Large intestine (tissue), 3 donors: ENCODE data around the gene KRTAP2-2. TPM values are rescaled to one million over a fixed set of nuclear protein-coding genes. Genes with fewer than 3 reads are reported as not detected.
"Not testable (repeated sequence)": the region's sequence is repeated elsewhere in the genome, so short reads cannot be mapped to it uniquely, and the experiment has no call there.

Source experiments
- DNase-seq, 2 donors: peaks; one replicate each; pipeline versions ENCODE4 v3.0.0 to v3.0.0-alpha.2; 2013
- H3K27ac ChIP-seq: one replicate; pipeline ENCODE4 v1.5.1; 2013; ENCODE audit warnings: low read length
- H3K27me3 ChIP-seq: 2 replicates; pipeline ENCODE4 v1.6.1; 2013; ENCODE audit warnings: low read length; ENCODE audit not compliant: control insufficient read depth, insufficient read depth
- H3K36me3 ChIP-seq: 2 replicates; pipeline ENCODE4 v1.6.1; 2013; ENCODE audit warnings: low read length; ENCODE audit not compliant: control insufficient read depth, insufficient read depth
- H3K4me1 ChIP-seq: one replicate; pipeline ENCODE4 v1.6.1; 2013; ENCODE audit warnings: low read length; ENCODE audit not compliant: control insufficient read depth, insufficient read depth
- H3K4me3 ChIP-seq: one replicate; pipeline ENCODE4 v1.5.1; 2013; ENCODE audit warnings: low read length
- H3K9me3 ChIP-seq: one replicate; pipeline ENCODE4 v1.6.1; 2013; ENCODE audit warnings: mild to moderate bottlenecking, low read depth, low read length, moderate library complexity; ENCODE audit not compliant: control insufficient read depth
- WGBS: methylation state at CpG from one replicate; pipeline ENCODE4 v1.1.5; 2013; ENCODE audit warnings: low lambda C conversion rate; ENCODE audit not compliant: insufficient coverage; 5-methylcytosine and 5-hydroxymethylcytosine counted together
- polyA plus RNA-seq: library from polyadenylated mRNA; unstranded; fragments of 120-200 nt; gene quantifications from one replicate; pipeline ENCODE4 v1.2.1, GENCODE V29; 2013

KRTAP2-2 gene
- polyA plus RNA-seq, 1 donor = not detected

- not testable (repeated sequence) for H3K27me3 ChIP-seq, H3K4me1 ChIP-seq, H3K27ac ChIP-seq, H3K36me3 ChIP-seq, H3K9me3 ChIP-seq, H3K4me3 ChIP-seq, DNase-seq
- WGBS = no CpG with 5 or more reads among the region's 14 CpGs
Observed at GRCh38 chr17:41084100-41084856, 29.2 kb upstream of the KRTAP2-2 start, which contains the start of gene KRTAP4-7. TSS of gene KRTAP4-7 (plus strand) at chr17:41084150. CDS start at chr17:41084207, 57 bp downstream.

- H3K4me3 ChIP-seq, H3K9me3 ChIP-seq, H3K36me3 ChIP-seq, DNase-seq, H3K4me1 ChIP-seq, H3K27ac ChIP-seq, H3K27me3 ChIP-seq: not testable (repeated sequence)
- no CpG with 5 or more reads among the region's 2 CpGs for WGBS
Observed at GRCh38 chr17:41083427-41083826, 28.4 kb upstream of the KRTAP2-2 start.

GRCh38 chr17:41082626-41083025, 27.6 kb upstream of the KRTAP2-2 start:
- Histone ChIP-seq H3K27me3 (no peaks in the 10 kb centered on the region), H3K4me1 (no peaks in the 10 kb centered on the region), H3K9me3 (no peaks in the 10 kb centered on the region), H3K36me3 (no peaks in the 10 kb centered on the region), H3K27ac (no peak overlapping the region), H3K4me3 (no peak overlapping the region)
- no peak for DNase-seq
- WGBS = 60% methylated on average over 3 of the region's 4 CpGs

GRCh38 chr17:41076788-41077187, 21.8 kb upstream of the KRTAP2-2 start:
- Histone ChIP-seq H3K4me3 (no peak overlapping the region), H3K27me3 (peaks cover 4% of the 10 kb centered on the region), H3K4me1 (no peaks in the 10 kb centered on the region), H3K36me3 (no peaks in the 10 kb centered on the region), H3K27ac (no peak overlapping the region), H3K9me3 (no peaks in the 10 kb centered on the region)
- no peak for DNase-seq

- no CpG with 5 or more reads among the region's 2 CpGs for WGBS
- Histone ChIP-seq H3K36me3 (no peaks in the 10 kb centered on the region), H3K9me3 (no peaks in the 10 kb centered on the region), H3K27ac (no peak overlapping the region), H3K4me1 (no peaks in the 10 kb centered on the region), H3K4me3 (no peak overlapping the region), H3K27me3 (peaks cover 4% of the 10 kb centered on the region)
- no peak for DNase-seq
Observed at GRCh38 chr17:41073676-41074075, 18.6 kb upstream of the KRTAP2-2 start.

- peaks cover 4% of the 10 kb centered on the region for H3K27me3 ChIP-seq
Observed at GRCh38 chr17:41071606-41072360, 16.8 kb upstream of the KRTAP2-2 start.

GRCh38 chr17:41069031-41069430, 14.0 kb upstream of the KRTAP2-2 start:
- Histone ChIP-seq H3K36me3 (no peaks in the 10 kb centered on the region), H3K27ac (no peak overlapping the region), H3K4me1 (no peaks in the 10 kb centered on the region), H3K27me3 (peaks cover 8% of the 10 kb centered on the region), H3K4me3 (no peak overlapping the region), H3K9me3 (no peaks in the 10 kb centered on the region)
- no CpG with 5 or more reads among the region's 3 CpGs for WGBS
- DNase-seq = no peak

More at GRCh38 chr17:41071606-41072360, 16.8 kb upstream of the KRTAP2-2 start:
- no CpG with 5 or more reads among the region's 5 CpGs for WGBS
- H3K4me1 ChIP-seq = no peaks in the 10 kb centered on the region
- H3K27ac ChIP-seq = no peak overlapping the region
- no peak overlapping the region for H3K4me3 ChIP-seq
- peak in 1 of 2 donors; percentile 2 for DNase-seq
- H3K36me3 ChIP-seq = no peaks in the 10 kb centered on the region
- no peaks in the 10 kb centered on the region for H3K9me3 ChIP-seq

- H3K9me3 ChIP-seq = no peaks in the 10 kb centered on the region
- no peaks in the 10 kb centered on the region for H3K4me1 ChIP-seq
- no peaks in the 10 kb centered on the region for H3K36me3 ChIP-seq
- no peak overlapping the region for H3K4me3 ChIP-seq
- no peak for DNase-seq
- H3K27me3 ChIP-seq = peaks cover 11% of the 10 kb centered on the region
- no peak overlapping the region for H3K27ac ChIP-seq
Observed at GRCh38 chr17:41067281-41067680, 12.3 kb upstream of the KRTAP2-2 start.

- Histone ChIP-seq H3K9me3 (no peaks in the 10 kb centered on the region), H3K27me3 (peaks cover 11% of the 10 kb centered on the region)
- 86% methylated on average over 1 of the region's 6 CpGs for WGBS
Observed at GRCh38 chr17:41065829-41066624, 11.0 kb upstream of the KRTAP2-2 start, which contains the start of gene KRTAP2-4. TSS of gene KRTAP2-4 (minus strand) at chr17:41065879. CDS start at chr17:41065845, 34 bp downstream.

GRCh38 chr17:41065016-41065689, 10.1 kb upstream of the KRTAP2-2 start:
- H3K36me3 ChIP-seq, H3K4me3 ChIP-seq, H3K9me3 ChIP-seq, H3K4me1 ChIP-seq, H3K27ac ChIP-seq, DNase-seq: not testable (repeated sequence)
- WGBS = no CpG with 5 or more reads among the region's 16 CpGs
- peaks cover 13% of the 10 kb centered on the region for H3K27me3 ChIP-seq

More at GRCh38 chr17:41065829-41066624, 11.0 kb upstream of the KRTAP2-2 start, which contains the start of gene KRTAP2-4:
- Histone ChIP-seq H3K4me3 (no peak within 1 kb of the TSS), H3K27ac (no peak within 1 kb of the TSS), H3K36me3 (no peaks in the 10 kb centered on the region), H3K4me1 (no peaks in the 10 kb centered on the region)
- no peak for DNase-seq
